Upper lobe of left lung (tissue), 4 donors: ENCODE data around the gene OR5AU1.

Source experiments
- CTCF ChIP-seq, 6 experiments: fragments of 450-650 bp in 4 of 6; fragments of 200-600 bp in 2 of 6; sonication (generic) in 2 of 6; IDR thresholded peaks; one replicate each; pipeline ENCODE4 v1.5.1; 2016 to 2019; ENCODE audit warnings: antibody characterized with exemption in 6 of 6
- POLR2A ChIP-seq, 4 donors: fragments of 450-650 bp; IDR thresholded peaks; one replicate each; pipeline ENCODE4 v1.5.1; 2016 to 2017; ENCODE audit warnings: antibody characterized with exemption in 4 of 4, mild to moderate bottlenecking in 2 of 4

GRCh38 chr14:21184254-21184653 lies 28.4 kb upstream of the OR5AU1 start:
- TF ChIP-seq CTCF (IDR thresholded peaks at IDR 0.05) (no peak), POLR2A (IDR thresholded peaks at IDR 0.05) (no peak)
